ENCODE data around the gene RRP9.

The RRP9 gene

GRCh38 chr3:51982352-51982837 lies 40.7 kb upstream of the RRP9 start:
- peaks cover 7% of the 10 kb centered on the region for H3K27me3 ChIP-seq (ENCODE audit: control insufficient read depth, insufficient read depth, low read length)
- H3K4me1 ChIP-seq (ENCODE audit: control insufficient read depth, insufficient read depth, low read length), result peaks cover 9% of the 10 kb centered on the region
- H3K9ac ChIP-seq (ENCODE audit: low read depth, low read length), result peak overlapping the region; percentile 39
- no peaks in the 10 kb centered on the region for H3K36me3 ChIP-seq (ENCODE audit: control insufficient read depth, insufficient read depth, low read length)
- no peaks in the 10 kb centered on the region for H3K9me3 ChIP-seq (ENCODE audit: control insufficient read depth, insufficient read depth, low read length)
- H3K4me3 ChIP-seq (ENCODE audit: low read depth, low read length), result peak overlapping the region; percentile 84

- Histone ChIP-seq H3K4me1 (ENCODE audit: control insufficient read depth, insufficient read depth, low read length) (peaks cover 9% of the 10 kb centered on the region), H3K9ac (ENCODE audit: low read depth, low read length) (no peak overlapping the region), H3K27me3 (ENCODE audit: control insufficient read depth, insufficient read depth, low read length) (peaks cover 22% of the 10 kb centered on the region), H3K36me3 (ENCODE audit: control insufficient read depth, insufficient read depth, low read length) (no peaks in the 10 kb centered on the region), H3K4me3 (ENCODE audit: low read depth, low read length) (no peak overlapping the region), H3K9me3 (ENCODE audit: control insufficient read depth, insufficient read depth, low read length) (no peaks in the 10 kb centered on the region)
Measured at GRCh38 chr3:51980253-51980652, 38.5 kb upstream of the RRP9 start.

- H3K36me3 ChIP-seq (ENCODE audit: control insufficient read depth, insufficient read depth, low read length), result no peaks in the 10 kb centered on the region
- no peak overlapping the region for H3K9ac ChIP-seq (ENCODE audit: low read depth, low read length)
- H3K4me1 ChIP-seq (ENCODE audit: control insufficient read depth, insufficient read depth, low read length), result peaks cover 15% of the 10 kb centered on the region
- no peaks in the 10 kb centered on the region for H3K9me3 ChIP-seq (ENCODE audit: control insufficient read depth, insufficient read depth, low read length)
- peaks cover 32% of the 10 kb centered on the region for H3K27me3 ChIP-seq (ENCODE audit: control insufficient read depth, insufficient read depth, low read length)
- no peak overlapping the region for H3K4me3 ChIP-seq (ENCODE audit: low read depth, low read length)
Measured at GRCh38 chr3:51978143-51978502, 36.4 kb upstream of the RRP9 start.

GRCh38 chr3:51977446-51978142 lies 35.9 kb upstream of the RRP9 start:
- Histone ChIP-seq H3K27me3 (ENCODE audit: control insufficient read depth, insufficient read depth, low read length) (peaks cover 32% of the 10 kb centered on the region), H3K9ac (ENCODE audit: low read depth, low read length) (no peak overlapping the region), H3K9me3 (ENCODE audit: control insufficient read depth, insufficient read depth, low read length) (no peaks in the 10 kb centered on the region), H3K4me1 (ENCODE audit: control insufficient read depth, insufficient read depth, low read length) (peaks cover 14% of the 10 kb centered on the region), H3K36me3 (ENCODE audit: control insufficient read depth, insufficient read depth, low read length) (no peaks in the 10 kb centered on the region), H3K4me3 (ENCODE audit: low read depth, low read length) (no peak overlapping the region)

GRCh38 chr3:51975852-51976549 lies 34.3 kb upstream of the RRP9 start:
- Histone ChIP-seq H3K9ac (ENCODE audit: low read depth, low read length) (no peak overlapping the region), H3K4me1 (ENCODE audit: control insufficient read depth, insufficient read depth, low read length) (peaks cover 10% of the 10 kb centered on the region), H3K9me3 (ENCODE audit: control insufficient read depth, insufficient read depth, low read length) (no peaks in the 10 kb centered on the region), H3K36me3 (ENCODE audit: control insufficient read depth, insufficient read depth, low read length) (peaks cover 5% of the 10 kb centered on the region), H3K27me3 (ENCODE audit: control insufficient read depth, insufficient read depth, low read length) (peaks cover 32% of the 10 kb centered on the region), H3K4me3 (ENCODE audit: low read depth, low read length) (peak overlapping the region; percentile 36)

GRCh38 chr3:51974963-51975851 lies 33.5 kb upstream of the RRP9 start, which contains the start of gene ABHD14A:
TSS of gene ABHD14A (plus strand) at chr3:51975064. CDS start at chr3:51975136, 72 bp downstream.
- Histone ChIP-seq H3K9ac (ENCODE audit: low read depth, low read length) (peak within 1 kb of the TSS; percentile 70), H3K4me1 (ENCODE audit: control insufficient read depth, insufficient read depth, low read length) (peaks cover 10% of the 10 kb centered on the region), H3K27me3 (ENCODE audit: control insufficient read depth, insufficient read depth, low read length) (peaks cover 32% of the 10 kb centered on the region)

GRCh38 chr3:51974277-51974962 lies 32.7 kb upstream of the RRP9 start:
- peak overlapping the region; percentile 36 for H3K4me3 ChIP-seq (ENCODE audit: low read depth, low read length)

More at GRCh38 chr3:51974963-51975851, 33.5 kb upstream of the RRP9 start, which contains the start of gene ABHD14A:
- Histone ChIP-seq H3K36me3 (ENCODE audit: control insufficient read depth, insufficient read depth, low read length) (peaks cover 5% of the 10 kb centered on the region), H3K9me3 (ENCODE audit: control insufficient read depth, insufficient read depth, low read length) (no peaks in the 10 kb centered on the region), H3K4me3 (ENCODE audit: low read depth, low read length) (peak within 1 kb of the TSS; percentile 36)

GRCh38 chr3:51971350-51971749 lies 29.6 kb upstream of the RRP9 start:
- Histone ChIP-seq H3K27me3 (ENCODE audit: control insufficient read depth, insufficient read depth, low read length) (peaks cover 20% of the 10 kb centered on the region), H3K4me1 (ENCODE audit: control insufficient read depth, insufficient read depth, low read length) (peaks cover 21% of the 10 kb centered on the region), H3K9ac (ENCODE audit: low read depth, low read length) (no peak overlapping the region), H3K36me3 (ENCODE audit: control insufficient read depth, insufficient read depth, low read length) (peaks cover 5% of the 10 kb centered on the region), H3K9me3 (ENCODE audit: control insufficient read depth, insufficient read depth, low read length) (no peaks in the 10 kb centered on the region), H3K4me3 (ENCODE audit: low read depth, low read length) (no peak overlapping the region)

More at GRCh38 chr3:51974277-51974962, 32.7 kb upstream of the RRP9 start:
- Histone ChIP-seq H3K4me1 (ENCODE audit: control insufficient read depth, insufficient read depth, low read length) (peaks cover 10% of the 10 kb centered on the region), H3K9ac (ENCODE audit: low read depth, low read length) (peak overlapping the region; percentile 70), H3K36me3 (ENCODE audit: control insufficient read depth, insufficient read depth, low read length) (peaks cover 5% of the 10 kb centered on the region), H3K9me3 (ENCODE audit: control insufficient read depth, insufficient read depth, low read length) (no peaks in the 10 kb centered on the region), H3K27me3 (ENCODE audit: control insufficient read depth, insufficient read depth, low read length) (peaks cover 32% of the 10 kb centered on the region)

GRCh38 chr3:51970606-51971300 lies 29.0 kb upstream of the RRP9 start:
- peaks cover 5% of the 10 kb centered on the region for H3K36me3 ChIP-seq (ENCODE audit: control insufficient read depth, insufficient read depth, low read length)
- H3K9ac ChIP-seq (ENCODE audit: low read depth, low read length), result no peak overlapping the region
- peaks cover 22% of the 10 kb centered on the region for H3K27me3 ChIP-seq (ENCODE audit: control insufficient read depth, insufficient read depth, low read length)
- H3K9me3 ChIP-seq (ENCODE audit: control insufficient read depth, insufficient read depth, low read length), result no peaks in the 10 kb centered on the region
- H3K4me1 ChIP-seq (ENCODE audit: control insufficient read depth, insufficient read depth, low read length), result peaks cover 26% of the 10 kb centered on the region
- H3K4me3 ChIP-seq (ENCODE audit: low read depth, low read length), result no peak overlapping the region

- Histone ChIP-seq H3K4me3 (ENCODE audit: low read depth, low read length) (no peak overlapping the region), H3K36me3 (ENCODE audit: control insufficient read depth, insufficient read depth, low read length) (peaks cover 5% of the 10 kb centered on the region), H3K9ac (ENCODE audit: low read depth, low read length) (no peak overlapping the region), H3K9me3 (ENCODE audit: control insufficient read depth, insufficient read depth, low read length) (no peaks in the 10 kb centered on the region), H3K27me3 (ENCODE audit: control insufficient read depth, insufficient read depth, low read length) (peaks cover 23% of the 10 kb centered on the region), H3K4me1 (ENCODE audit: control insufficient read depth, insufficient read depth, low read length) (peaks cover 28% of the 10 kb centered on the region)
Measured at GRCh38 chr3:51969841-51970240, 28.1 kb upstream of the RRP9 start.

All from iPS-15b (cell line).